SK-N-SH treated with all-trans-retinoic acid at 6 μM for 48 hours (cell line): ENCODE results near the gene AOC2.

Experiments used
- BACH2 ChIP-seq: fragments of 250-450 bp; sonication (Bioruptor Pico); IDR thresholded peaks from 2 replicates; pipeline ENCODE4 v1.9.0; 2021; ENCODE audit warnings: mild to moderate bottlenecking, borderline replicate concordance
- CREB5 ChIP-seq: fragments of 250-450 bp; sonication (Bioruptor Pico); IDR thresholded peaks from 2 replicates; pipeline ENCODE4 v1.5.1; 2020; ENCODE audit warnings: low read depth, mild to moderate bottlenecking, moderate library complexity
- CSDC2 ChIP-seq: fragments of 250-450 bp; sonication (Bioruptor Pico); IDR thresholded peaks from 2 replicates; pipeline ENCODE4 v1.5.0; 2020; ENCODE audit warnings: mild to moderate bottlenecking, moderate library complexity
- PATZ1 ChIP-seq: fragments of 250-450 bp; sonication (Bioruptor Pico); IDR thresholded peaks from 2 replicates; pipeline ENCODE4 v1.8.0; 2020; ENCODE audit warnings: mild to moderate bottlenecking, moderate library complexity, borderline replicate concordance
- PPARA ChIP-seq: fragments of 250-450 bp; sonication (Bioruptor Pico); IDR thresholded peaks from 2 replicates; pipeline ENCODE4 v1.5.0; 2020; ENCODE audit warnings: mild to moderate bottlenecking, borderline replicate concordance
- RARB ChIP-seq: fragments of 250-450 bp; sonication (Bioruptor Pico); IDR thresholded peaks from 2 replicates; pipeline ENCODE4 v1.8.0; 2021; ENCODE audit warnings: mild to moderate bottlenecking, moderate library complexity
- TCF4 ChIP-seq: fragments of 250-450 bp; sonication (Bioruptor Pico); IDR thresholded peaks from 2 replicates; pipeline ENCODE4 v1.8.0; 2021; ENCODE audit warnings: mild to moderate bottlenecking, moderate library complexity, borderline replicate concordance
- ZNF70 ChIP-seq: fragments of 450-650 bp; formaldehyde crosslinking; IDR thresholded peaks from 2 replicates; pipeline ENCODE4 v1.5.0; 2020; ENCODE audit warnings: mild to moderate bottlenecking, moderate library complexity
- ZNF8 ChIP-seq: fragments of 450-650 bp; formaldehyde crosslinking; IDR thresholded peaks from 2 replicates; pipeline ENCODE4 v1.5.0; 2020; ENCODE audit warnings: mild to moderate bottlenecking, moderate library complexity

GRCh38 chr17:42841975-42842685 is 2.2 kb upstream of the AOC2 start:
- no peak for TF ChIP-seq PATZ1 (CRISPR knock-in tag)
- no peak for TF ChIP-seq ZNF8 (CRISPR knock-in tag)
- TF ChIP-seq TCF4, result no peak
- no peak for TF ChIP-seq CREB5
- TF ChIP-seq ZNF70 (CRISPR knock-in tag), result no peak
- no peak for TF ChIP-seq RARB
- TF ChIP-seq BACH2, result no peak
- no peak for TF ChIP-seq CSDC2
- TF ChIP-seq PPARA (CRISPR knock-in tag), result no peak
